ENCODE results near the gene C1orf174.

The C1orf174 gene

DNA sequence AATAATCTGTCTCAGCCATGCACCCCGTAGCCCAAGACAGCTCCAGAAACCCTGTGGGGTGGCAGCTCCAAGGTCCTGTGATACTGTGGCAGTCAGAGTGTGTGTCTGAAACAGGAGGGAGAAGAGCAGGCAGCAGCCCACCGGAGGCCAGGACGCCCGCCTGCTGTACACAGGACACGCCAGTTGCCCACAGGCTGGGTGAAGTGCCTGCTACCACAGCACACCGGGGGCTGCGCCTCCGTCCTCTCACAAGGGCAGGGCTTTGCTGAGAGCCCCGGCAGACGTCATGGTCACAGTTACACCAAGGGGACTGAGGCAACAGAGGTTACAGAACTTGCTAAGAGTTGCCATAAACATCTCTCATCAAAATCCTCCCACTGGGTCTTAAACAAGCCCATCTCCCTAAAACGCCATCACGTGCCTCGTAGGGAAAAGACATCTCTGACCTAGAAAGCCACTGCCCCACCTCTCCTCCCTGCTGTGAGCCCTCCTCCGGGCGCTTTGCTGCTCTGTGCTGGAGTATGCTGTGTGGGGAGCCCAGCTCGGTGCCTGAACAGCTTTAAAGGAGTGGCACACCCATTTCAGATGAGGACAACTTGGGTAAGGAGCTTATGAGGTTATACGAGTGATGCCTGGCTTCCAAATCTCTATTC is 5.3 kb downstream of the C1orf174 start:
- DNase-seq (ENCODE audit: low spot score) = no peak

DNA sequence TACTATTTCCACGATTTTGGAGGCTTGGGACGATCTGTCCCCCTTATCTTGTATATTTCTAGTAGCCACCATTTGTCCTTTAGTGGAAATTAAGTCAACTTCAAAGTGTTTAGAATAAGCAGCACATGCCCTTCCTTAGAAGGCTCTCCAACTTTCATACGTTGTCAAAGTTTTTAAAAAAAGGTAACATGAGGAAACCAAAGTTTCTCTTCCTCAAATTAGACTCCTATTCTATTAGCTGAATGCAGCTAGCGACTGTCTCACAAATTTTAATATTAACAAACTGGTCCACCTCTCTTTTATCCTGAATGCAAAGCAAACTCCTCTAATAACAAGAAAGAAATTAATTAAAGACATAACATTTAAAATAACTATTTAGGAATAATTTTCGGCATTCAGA is 6.9 kb downstream of the C1orf174 start:
- no peak for DNase-seq (ENCODE audit: low spot score)

DNA sequence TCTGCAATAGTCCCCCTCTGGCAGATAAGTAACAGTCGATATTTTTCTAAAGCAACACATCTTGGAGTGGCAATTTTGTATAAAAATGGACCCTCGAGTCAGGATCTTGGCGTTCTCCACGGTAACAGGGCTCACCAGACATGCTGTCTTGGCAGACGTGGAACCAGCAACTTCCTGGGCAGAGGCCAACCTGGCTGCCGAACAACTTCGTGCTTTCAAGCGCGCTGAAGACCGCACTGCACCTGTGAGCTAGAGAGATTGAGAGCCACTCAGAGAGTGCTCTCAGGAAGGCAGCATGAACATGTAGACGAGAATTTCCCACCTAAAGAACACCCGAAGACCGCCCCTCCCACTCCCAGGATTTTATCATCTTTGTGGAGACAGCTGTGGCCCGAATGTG is 7.3 kb downstream of the C1orf174 start:
- DNase-seq (ENCODE audit: low spot score) = peak; percentile 18

DNA sequence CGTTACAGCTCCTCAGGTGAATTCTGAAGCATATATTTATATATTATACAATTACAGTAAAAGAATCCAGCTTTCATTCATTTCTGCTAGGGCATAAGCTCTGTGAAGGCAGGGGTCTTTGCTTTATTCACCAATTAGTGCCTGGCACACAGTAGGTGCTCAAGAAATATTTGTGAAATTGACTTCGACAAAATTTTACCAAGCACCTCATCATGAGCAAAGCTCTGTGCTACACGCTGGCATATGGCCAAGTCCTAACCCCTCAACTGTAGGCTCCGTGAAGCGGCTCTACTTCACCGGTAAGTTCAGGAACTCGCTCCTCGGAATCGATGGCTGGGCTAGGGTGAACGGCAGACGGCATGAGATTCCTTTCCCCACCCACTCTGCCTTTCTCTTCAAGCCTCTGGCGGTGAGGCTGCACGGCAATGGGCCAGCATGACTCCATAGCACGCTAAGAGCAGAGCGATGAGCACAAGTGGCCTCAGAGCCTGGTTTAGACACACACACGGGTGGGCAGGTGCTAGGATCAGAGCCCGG is 8.7 kb downstream of the C1orf174 start:
- no peak for DNase-seq (ENCODE audit: low spot score)

DNA sequence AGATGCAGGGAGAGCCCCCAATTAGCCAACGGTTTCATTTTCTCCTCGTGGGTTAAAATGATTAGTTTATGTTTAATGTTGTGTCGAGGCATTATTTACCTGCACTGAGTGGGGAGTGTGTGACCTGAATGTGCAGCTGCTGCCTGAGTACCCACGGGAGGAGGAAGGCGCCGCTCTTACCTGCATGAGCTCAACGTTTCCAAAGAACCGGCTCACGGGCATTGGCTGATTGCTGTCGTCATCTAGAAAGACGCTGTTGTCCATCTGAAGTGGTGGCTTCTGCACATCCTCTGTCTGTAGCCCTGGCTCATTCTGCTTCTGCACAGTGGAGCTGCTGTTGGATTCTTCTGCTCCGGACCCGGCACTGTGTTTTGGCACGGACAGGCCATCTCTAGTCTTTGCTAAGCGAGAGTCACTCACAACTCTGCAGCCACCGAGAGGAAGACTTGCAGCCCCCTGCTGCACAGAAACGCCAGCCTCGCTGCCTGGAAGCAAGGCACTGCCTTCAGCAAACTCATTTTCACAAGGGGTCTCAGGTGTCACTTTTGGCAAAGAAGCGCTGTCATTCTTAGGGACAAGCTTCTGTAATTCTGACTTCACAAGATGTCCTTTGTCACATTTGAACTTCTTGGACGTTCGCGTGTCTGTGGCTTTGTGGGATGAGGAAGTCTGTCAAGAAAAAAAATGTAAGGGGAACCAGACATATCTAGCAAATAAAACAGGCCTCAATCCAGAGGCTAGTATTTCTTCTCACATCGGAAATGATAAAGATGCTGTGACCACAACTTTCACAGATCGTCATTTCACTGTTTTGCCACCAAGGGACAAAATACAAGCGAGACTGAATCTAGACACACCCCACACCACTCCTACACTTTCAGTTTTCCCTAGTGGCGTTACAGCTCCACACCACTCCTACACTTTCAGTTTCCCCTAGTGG is 9.4 kb downstream of the C1orf174 start:
- DNase-seq (ENCODE audit: low spot score) = peak; percentile 61

DNA sequence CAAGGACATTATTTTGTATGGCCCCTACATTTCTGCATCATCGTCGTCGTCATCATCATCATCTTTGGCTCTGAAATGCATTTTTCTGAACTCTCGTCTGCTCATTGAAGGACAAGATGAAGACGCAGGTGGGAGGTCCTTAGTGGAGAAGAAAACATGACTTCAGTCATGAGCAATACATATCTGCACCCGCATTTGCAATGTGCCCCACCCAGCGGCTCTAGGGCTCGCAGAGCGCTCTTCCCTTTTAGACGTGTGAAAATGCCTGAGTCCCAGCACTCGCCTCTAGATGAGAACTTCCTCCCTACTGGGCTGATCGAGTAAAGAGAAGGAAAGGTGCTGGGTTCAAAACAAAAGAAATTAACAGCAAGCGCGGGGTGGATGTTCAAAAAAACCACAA is 10.1 kb downstream of the C1orf174 start:
- no peak for DNase-seq (ENCODE audit: low spot score)

DNA sequence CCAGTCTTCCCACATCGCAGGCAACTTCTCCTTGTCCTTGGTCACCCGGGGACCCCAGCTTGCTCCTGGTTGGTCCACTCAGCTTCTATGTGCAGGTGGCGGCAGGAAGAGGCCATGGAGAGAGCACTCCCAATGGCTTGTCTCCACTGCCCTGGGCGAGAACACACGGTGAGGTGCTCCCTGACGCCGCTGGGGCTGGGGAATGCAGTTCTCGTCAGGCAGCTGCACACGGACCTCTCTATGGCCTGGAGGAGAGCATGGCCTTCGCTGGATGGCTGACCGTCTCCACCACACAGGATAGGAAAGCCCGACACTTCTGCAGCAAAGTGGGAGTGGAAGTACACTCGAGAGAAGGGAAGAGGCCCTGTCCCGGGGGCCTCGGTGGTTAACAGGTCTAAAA is 11.8 kb downstream of the C1orf174 start:
- DNase-seq (ENCODE audit: low spot score) = no peak

DNA sequence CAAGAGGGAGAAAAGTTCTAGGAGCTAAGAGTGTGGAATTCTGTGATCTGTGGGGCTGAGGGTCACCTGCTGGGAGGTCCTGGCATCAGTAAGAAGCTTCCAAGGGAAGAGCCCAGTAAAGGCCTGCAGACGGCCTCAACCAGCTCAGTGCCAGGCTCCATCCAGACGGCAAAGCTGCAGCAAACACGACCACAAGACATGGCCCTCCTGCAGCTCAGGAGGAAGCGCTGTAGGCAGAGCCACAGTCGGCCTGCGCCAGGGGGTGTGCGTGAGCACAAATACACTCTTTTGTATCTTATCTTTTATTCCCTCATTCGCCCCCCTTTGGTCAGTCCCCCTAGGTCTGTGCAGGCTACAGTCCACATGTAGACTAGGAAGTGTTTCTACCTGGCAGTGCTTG is 13.4 kb downstream of the C1orf174 start:
- DNase-seq (ENCODE audit: low spot score) = no peak

DNA sequence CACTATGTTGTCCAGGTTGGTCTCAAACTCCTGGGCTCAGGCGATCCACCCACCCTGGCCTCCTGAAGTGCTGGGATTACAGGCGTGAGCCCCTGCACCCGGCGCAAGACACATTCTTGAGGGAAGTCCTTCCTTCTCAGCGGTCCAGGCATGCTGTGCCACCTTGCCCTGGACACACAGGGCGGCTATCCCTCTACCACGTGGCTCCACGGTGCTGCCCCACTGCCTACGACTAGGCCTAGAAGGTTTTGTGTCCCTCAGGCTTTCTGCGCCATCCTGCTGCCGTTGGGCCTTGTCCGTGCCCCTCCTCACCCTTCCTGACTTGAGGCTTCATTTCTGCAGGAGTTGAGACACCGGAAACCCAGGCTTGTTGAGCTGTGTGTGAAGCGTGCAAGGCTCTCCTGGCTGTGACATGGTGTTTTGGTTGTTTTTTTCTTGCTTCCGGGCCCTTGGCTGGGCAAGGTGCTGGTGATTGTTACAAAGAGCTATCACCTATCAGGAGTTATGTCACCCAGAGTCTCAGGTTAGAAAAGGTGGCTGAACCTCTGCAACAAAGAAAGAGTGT is 13.9 kb downstream of the C1orf174 start:
- no peak for DNase-seq (ENCODE audit: low spot score)

DNA sequence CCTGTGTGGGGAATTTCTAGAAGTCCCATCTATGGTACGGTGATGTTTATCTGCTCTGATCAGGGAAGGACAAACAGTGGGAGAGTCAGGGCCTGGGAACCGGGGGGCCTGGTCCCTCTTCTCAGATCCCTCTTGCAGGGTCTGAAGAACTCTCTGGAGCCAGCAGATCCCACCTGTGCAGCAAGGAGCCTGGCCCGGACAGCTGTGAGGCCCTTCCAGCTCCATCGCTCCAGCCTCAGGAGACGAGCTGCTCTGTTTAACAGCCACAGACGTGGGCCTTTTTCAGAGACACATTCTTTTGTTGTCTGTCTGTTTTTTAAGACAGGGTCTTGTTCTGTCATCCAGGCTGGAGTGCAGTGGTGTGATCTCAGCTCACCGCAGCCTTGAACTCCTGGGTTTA is 14.5 kb downstream of the C1orf174 start:
- no peak for DNase-seq (ENCODE audit: low spot score)

DNA sequence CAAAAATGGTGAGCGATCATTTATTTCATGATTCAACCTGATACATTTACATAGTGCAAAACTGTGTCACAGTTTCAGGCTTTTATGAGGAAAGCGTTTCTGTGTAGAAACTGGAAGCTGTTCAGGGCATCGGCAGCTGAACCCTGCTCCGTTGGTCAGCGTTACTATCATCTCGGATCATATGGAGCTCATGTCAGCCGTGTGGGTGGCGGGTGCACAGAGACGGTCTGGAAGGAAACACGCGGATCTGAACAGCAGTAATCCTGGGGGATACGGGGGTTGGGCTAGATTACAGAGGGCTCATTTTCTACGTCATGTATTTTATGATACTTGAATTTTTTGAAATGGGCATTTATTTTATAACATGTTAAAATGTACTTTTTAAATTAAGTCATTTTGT is 15.1 kb downstream of the C1orf174 start:
- DNase-seq (ENCODE audit: low spot score) = no peak

DNA sequence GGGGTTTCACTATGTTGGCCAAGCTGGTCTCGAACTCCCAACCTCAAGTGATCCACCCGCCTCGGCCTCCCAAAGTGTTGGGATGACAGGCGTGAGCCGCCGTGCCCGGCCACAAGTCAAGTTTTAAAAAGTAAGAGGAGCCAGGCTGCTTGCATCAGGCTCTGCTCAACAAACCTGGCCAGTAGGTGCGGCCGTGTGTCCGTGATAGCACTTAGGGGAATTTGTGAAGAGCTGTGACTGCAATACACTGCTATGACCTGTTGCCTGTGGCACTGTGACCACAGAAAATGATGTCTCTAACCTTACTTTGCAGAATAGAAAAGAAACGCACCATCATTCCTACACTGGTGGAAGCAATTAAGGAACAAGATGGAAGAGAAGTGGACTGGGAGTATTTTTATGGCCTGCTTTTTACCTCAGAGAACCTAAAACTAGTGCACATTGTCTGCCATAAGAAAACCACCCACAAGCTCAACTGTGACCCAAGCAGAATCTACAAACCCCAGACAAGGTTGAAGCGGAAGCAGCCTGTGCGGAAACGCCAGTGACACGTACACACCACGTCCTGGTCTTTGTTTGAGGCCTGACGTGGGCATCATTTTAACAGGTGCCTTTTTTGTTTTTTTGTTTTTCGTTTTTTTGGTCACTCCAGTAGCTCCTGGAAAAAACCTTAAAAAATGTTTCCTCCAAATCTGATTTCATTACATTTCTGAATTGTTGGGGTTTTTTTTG is 16.7 kb downstream of the C1orf174 start:
- no peak for DNase-seq (ENCODE audit: low spot score)

DNA sequence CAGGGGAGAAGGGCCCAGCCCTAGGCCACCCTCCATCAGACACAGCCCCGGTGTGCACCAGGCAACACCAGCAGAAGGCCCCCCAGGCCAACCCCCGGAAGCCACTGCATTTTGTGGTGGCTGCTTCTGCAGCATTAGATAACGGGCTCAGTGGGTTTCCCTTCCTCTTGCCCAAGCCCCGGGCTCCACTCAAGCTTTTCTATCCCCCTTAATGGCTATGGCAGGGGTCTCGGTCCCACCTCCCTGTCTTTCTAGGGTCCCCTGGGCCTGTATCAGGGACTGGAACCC is 18.9 kb downstream of the C1orf174 start:
- no peak for DNase-seq (ENCODE audit: low spot score)

DNA sequence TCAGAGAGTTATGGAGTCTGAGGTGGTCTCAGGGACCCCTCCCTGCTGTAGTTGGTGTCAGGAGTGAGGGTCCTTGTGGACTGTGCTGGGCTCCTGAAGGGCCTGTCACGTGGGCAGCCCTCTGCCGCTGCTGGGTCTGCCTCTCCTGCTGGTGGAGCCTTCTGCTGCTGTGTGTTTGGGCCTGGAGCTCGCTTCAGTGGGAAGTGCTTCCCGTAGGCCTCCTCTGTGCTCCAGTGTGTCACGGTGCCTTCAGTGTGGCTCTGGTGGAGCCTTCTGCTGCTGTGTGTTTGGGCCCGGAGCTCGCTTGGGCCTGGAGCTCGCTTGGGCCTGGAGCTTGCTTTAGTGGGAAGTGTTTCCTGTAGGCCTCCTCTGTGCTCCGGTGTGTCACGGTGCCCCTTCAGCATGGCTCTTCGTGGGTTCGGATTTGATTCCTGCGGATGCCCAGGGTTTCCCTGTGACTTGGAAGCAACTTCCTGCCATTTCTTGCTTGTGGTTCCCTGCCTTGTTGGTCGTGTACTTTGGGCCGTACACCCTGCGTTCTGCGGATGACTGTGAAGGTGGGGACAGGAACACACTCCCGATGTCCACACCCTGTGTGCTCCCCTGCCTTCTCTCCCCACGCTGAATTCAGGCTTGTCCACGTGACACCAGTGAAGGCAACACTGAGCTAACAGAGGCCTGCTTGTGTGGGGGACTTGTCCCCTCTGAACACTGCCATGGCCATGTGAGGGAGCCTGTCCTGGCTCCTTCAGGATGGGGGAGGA is 19.5 kb downstream of the C1orf174 start:
- no peak for DNase-seq (ENCODE audit: low spot score)

DNA sequence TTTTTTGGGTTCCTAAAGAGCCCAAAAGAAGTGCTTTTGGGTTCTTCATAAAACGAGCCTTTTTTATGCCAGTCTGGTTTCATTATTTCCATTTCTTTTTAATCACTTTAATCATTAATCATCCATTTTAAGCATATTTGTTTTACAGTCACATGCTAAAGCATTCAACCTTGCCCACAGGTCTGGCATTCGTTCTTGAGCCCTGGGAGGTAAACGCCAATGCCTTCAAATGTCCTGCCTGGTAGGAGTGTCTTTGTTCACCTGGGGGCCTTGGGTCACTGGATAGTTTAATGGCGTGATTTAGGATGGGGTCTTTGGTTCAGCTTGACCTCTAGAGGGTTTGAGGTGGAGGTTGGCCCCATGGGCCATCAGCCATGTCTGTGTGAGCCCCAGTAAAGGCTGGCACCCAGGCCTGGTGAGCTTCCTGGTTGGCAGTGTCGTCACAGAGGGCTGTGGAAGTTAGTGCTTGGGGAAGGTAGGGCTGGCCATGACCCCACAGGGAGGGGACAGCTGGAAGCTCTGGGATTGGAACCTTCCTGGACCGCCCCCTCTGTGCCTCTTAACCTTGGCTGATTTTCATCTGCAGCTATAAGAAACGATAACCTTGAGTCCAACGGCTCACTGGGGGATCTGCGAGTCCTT is 20.2 kb downstream of the C1orf174 start:
- no peak for DNase-seq (ENCODE audit: low spot score)

DNA sequence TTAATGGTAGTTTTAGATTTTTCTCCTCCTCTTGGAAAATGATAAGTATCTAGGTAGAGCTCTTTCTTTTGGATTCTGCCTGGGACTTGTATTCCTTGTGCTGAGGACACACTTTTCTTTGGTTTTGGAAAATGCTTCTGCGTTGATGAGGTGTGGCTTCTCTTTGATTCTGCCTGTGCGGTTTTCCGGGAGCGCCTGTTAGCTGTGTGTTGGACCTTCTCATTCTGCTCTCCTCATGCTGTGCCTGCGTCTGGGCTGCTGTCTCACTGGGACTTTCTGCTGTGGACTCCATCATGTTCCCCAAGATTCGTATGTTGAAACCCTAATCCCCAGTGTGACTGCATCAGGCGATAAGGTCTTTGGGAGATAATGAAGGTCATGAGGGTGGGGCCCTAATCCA is 21.0 kb downstream of the C1orf174 start:
- no peak for DNase-seq (ENCODE audit: low spot score)

DNA sequence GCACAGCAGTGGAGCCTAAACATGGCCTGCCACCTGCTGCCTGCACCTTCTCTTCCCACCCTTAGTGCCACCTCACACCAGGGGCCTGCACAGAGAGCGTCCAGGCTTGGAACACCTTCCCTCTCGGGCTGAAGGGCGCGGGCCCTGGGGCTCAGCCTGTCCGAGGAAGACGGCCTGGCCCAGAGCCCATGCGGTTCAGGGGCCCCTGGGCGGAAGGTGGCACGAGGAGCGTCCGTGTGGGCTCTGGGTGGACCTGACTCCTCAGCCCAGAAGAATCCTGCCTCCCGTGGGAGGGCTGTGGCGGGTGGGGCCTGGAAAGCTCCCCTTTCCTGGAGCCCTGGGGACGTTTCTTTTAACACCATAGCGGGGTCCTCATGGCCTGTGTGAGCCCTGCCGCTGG is 23.4 kb downstream of the C1orf174 start:
- DNase-seq (ENCODE audit: low spot score) = no peak

DNA sequence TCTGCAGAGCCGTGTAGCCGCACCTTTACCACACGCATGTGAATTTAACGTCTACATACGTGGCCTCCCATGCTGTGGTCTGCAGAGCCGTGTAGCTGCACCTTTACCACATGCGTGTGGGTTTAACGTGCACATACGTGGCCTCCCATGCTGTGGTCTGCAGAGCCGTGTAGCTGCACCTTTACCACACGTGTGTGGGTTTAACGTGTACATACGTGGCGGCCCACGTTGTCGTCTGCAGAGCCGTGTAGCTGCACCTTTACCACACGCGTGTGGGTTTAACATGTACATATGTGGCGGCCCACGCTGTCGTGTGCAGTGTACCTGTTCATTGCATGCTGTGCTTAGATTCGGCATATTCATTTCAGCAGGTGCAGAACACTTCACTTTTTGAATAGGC is 25.3 kb downstream of the C1orf174 start:
- no peak for DNase-seq (ENCODE audit: low spot score)

DNA sequence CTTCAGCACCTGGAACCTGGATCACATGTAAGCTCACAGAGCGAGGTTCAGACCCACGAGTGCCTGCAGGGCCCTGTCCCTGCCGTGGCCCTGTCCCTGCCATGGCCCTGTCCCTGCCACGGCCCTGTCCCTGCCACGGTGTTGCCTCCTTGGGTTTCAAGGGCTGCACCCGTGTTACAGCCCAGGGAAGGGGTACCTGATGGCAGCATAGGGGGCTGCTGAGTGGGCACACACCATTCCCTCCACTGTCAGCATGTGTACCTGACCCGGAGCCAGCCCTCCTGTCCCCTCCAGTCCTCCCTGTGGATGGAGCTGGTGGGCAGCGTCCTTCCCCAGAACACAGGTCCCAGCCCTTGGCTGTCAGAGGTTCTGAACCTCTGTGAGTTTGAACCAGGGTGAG is 27.5 kb downstream of the C1orf174 start:
- no peak for DNase-seq (ENCODE audit: low spot score)

DNA sequence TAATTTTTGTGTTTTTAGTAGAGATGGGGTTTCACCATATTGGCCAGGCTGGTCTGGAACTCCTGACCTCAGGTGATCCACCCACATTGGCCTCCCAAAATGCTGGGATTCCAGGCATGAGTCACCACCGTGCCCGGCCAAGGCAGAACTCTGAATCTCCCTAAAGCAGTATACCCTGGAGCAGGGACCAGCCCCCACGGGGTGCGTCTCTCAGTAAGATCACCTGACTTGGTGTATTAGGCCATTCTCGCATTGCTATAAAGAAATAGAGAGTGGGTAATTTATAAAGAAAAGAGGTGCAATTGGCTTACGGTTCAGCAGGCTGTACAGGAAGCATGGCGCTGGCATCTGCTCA is 28.6 kb downstream of the C1orf174 start:
- no peak for DNase-seq (ENCODE audit: low spot score)

DNA sequence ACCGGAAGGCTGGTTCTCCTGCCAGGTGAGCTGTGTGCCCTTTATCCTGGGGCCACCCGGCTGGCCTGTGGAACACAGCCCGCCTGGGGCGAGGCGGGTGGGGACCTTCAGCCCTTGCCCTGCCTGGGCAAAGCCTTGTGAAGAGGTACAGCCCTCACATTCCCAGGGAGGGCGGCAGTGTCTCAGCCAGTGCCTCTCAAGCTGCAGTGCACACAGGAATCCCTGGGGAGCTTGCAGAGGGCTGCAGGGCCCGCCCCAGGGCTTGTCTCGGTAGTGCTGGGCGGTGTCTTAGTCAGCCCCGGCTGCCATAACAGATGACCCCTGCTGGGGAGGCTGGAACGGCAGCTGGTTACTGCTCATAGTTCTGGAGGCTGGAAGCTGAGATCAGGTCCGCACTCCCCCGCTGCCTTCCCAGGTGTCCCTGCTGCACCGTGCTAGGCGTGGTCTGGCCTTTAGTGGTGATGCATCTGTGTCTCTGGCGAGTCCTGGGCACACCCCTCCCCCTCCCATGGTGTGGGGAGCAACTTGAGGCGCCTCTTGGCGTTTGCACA is 30.2 kb downstream of the C1orf174 start:
- DNase-seq (ENCODE audit: low spot score) = no peak

Measured in pons (tissue), 1 donor.